H1 (cell line): ENCODE data around the gene OBSCN. TPM values are rescaled to one million over a fixed set of nuclear protein-coding genes. Genes with fewer than 3 reads are reported as not detected.

Experiments
- CTCF ChIA-PET: fragments of 300-600 bp; sonication (Branson Sonifier 250); formaldehyde crosslinking; loops from one replicate; lab custom pipeline; 2021; ENCODE audit not compliant: partially characterized antibody; lab: Charles Lee
- POLR2A ChIA-PET: fragments of 300-600 bp; sonication (Branson Sonifier 250); formaldehyde crosslinking; loops from one replicate; lab custom pipeline; 2021; ENCODE audit warnings: inconsistent platforms; ENCODE audit not compliant: partially characterized antibody; lab: Charles Lee
- DNase-seq, 2 experiments: peaks; one replicate each; pipeline versions ENCODE4 v3.0.0 to v3.0.0-alpha.2; 2010 to 2022; ENCODE audit warnings: low spot score in 2 of 2, low read depth in 1 of 2, mixed read lengths in 1 of 2
- FAIRE-seq: peaks from 2 replicates; lab custom pipeline; 2011; peaks lifted over from hg19 to GRCh38; lab: Jason Lieb, UNC
- H2AFZ ChIP-seq: 2 replicates; pipeline ENCODE4 v1.8.1; 2012; ENCODE audit warnings: low read length, inconsistent platforms
- H2AK5ac ChIP-seq: 2 replicates; pipeline ENCODE4 v1.6.1; 2013; ENCODE audit warnings: low read depth, low read length
- H2BK120ac ChIP-seq: replicated peaks from 2 replicates; pipeline ENCODE3; 2013; ENCODE audit warnings: low read depth, low read length, inconsistent platforms
- H2BK12ac ChIP-seq: 2 replicates; pipeline ENCODE4 v1.6.1; 2013; ENCODE audit warnings: low read depth, low read length
- H2BK15ac ChIP-seq: 2 replicates; pipeline ENCODE4 v1.6.1; 2013; ENCODE audit warnings: low read length
- H2BK20ac ChIP-seq: 2 replicates; pipeline ENCODE4 v1.6.1; 2013; ENCODE audit warnings: low read length
- H2BK5ac ChIP-seq: 2 replicates; pipeline ENCODE4 v1.6.1; 2013; ENCODE audit warnings: low read depth, low read length
- H3K14ac ChIP-seq: 2 replicates; pipeline ENCODE4 v1.6.1; 2013; ENCODE audit warnings: inconsistent platforms; ENCODE audit not compliant: insufficient read length
- H3K18ac ChIP-seq: 2 replicates; pipeline ENCODE4 v1.6.1; 2013; ENCODE audit warnings: low read length; ENCODE audit errors: extremely low read depth
- H3K23ac ChIP-seq: 2 replicates; pipeline ENCODE4 v1.6.1; 2013; ENCODE audit warnings: inconsistent platforms; ENCODE audit not compliant: insufficient read length
- H3K23me2 ChIP-seq: 2 replicates; pipeline ENCODE4 v1.6.1; 2013; ENCODE audit warnings: low read depth, low read length
- H3K27ac ChIP-seq: 2 replicates; pipeline ENCODE4 v1.6.1; 2011; ENCODE audit warnings: low read depth, low read length, inconsistent platforms
- H3K27me3 ChIP-seq, 4 experiments: replicated peaks in 1 of 4; 1 replicate in 1 of 4; 2 replicates in 3 of 4; pipeline versions ENCODE4 v1.6.1 to v1.8.1; 2011 to 2013; ENCODE audit warnings: low read length in 3 of 4, mild to moderate bottlenecking in 3 of 4, inconsistent platforms in 2 of 4, mixed read lengths in 2 of 4, moderate library complexity in 1 of 4; ENCODE audit not compliant: control insufficient read depth in 3 of 4, insufficient read depth in 3 of 4; ENCODE audit errors: extremely low read depth in 1 of 4
- H3K36me3 ChIP-seq, 4 experiments: 2 replicates each; pipeline versions ENCODE4 v1.6.1 to v1.8.1; 2011 to 2013; ENCODE audit warnings: mild to moderate bottlenecking in 4 of 4, low read length in 3 of 4, moderate library complexity in 2 of 4, control low read depth in 1 of 4, inconsistent platforms in 1 of 4; ENCODE audit not compliant: insufficient read depth in 4 of 4, control insufficient read depth in 2 of 4
- H3K4ac ChIP-seq: replicated peaks from 2 replicates; pipeline ENCODE3; 2013; ENCODE audit warnings: low read length, low read depth, mixed read lengths, inconsistent platforms; ENCODE audit not compliant: insufficient read length
- H3K4me1 ChIP-seq, 4 experiments: replicated peaks in 1 of 4; 1 replicate in 1 of 4; 2 replicates in 3 of 4; pipeline versions ENCODE4 v1.6.1 to v1.8.1; 2011 to 2013; ENCODE audit warnings: low read length in 3 of 4, inconsistent platforms in 2 of 4, mixed read lengths in 1 of 4; ENCODE audit not compliant: insufficient read depth in 4 of 4, control insufficient read depth in 3 of 4
- H3K4me2 ChIP-seq, 2 experiments: 2 replicates each; pipeline versions ENCODE4 v1.6.1 to v1.8.1; 2011 to 2013; ENCODE audit warnings: low read depth in 2 of 2, low read length in 2 of 2, control low read depth in 1 of 2, inconsistent platforms in 1 of 2, mild to moderate bottlenecking in 1 of 2; ENCODE audit not compliant: insufficient read depth in 1 of 2
- H3K4me3 ChIP-seq, 4 experiments: fragments of 200-600, 300-600 bp in 1 of 4; sonication (generic), shearing (Covaris generic), sonication (Bioruptor Twin) in 1 of 4; 2 replicates each; pipeline versions ENCODE4 v1.5.1 to v1.8.1; 2011 to 2016; ENCODE audit warnings: low read length in 4 of 4, low read depth in 3 of 4, control low read depth in 2 of 4, inconsistent platforms in 2 of 4, mild to moderate bottlenecking in 2 of 4, mixed read lengths in 1 of 4, moderate library complexity in 1 of 4; ENCODE audit not compliant: insufficient read depth in 2 of 4; ENCODE audit errors: extremely low read depth in 1 of 4
- H3K56ac ChIP-seq: replicated peaks from 2 replicates; pipeline ENCODE3; 2013; ENCODE audit warnings: low read depth, mild to moderate bottlenecking, mixed read lengths, low read length, inconsistent platforms; ENCODE audit not compliant: insufficient read length
- H3K79me1 ChIP-seq: 2 replicates; pipeline ENCODE4 v1.6.1; 2013; ENCODE audit warnings: low read depth, low read length, control low read depth
- H3K79me2 ChIP-seq, 2 experiments: 2 replicates each; pipeline versions ENCODE4 v1.6.1 to v1.8.1; 2012 to 2013; ENCODE audit warnings: low read length in 2 of 2, mild to moderate bottlenecking in 2 of 2, inconsistent platforms in 1 of 2; ENCODE audit not compliant: insufficient read depth in 2 of 2, control insufficient read depth in 1 of 2
- H3K9ac ChIP-seq, 4 experiments: replicated peaks in 1 of 4; 1 replicate in 1 of 4; 2 replicates in 3 of 4; pipeline versions ENCODE4 v1.6.1 to v1.8.1; 2011 to 2013; ENCODE audit warnings: low read depth in 3 of 4, low read length in 3 of 4, control low read depth in 2 of 4, mild to moderate bottlenecking in 2 of 4, moderate library complexity in 2 of 4, inconsistent platforms in 1 of 4; ENCODE audit errors: extremely low read depth in 1 of 4
- H3K9me3 ChIP-seq, 2 experiments: 2 replicates each; pipeline versions ENCODE4 v1.6.1 to v1.8.1; 2012 to 2013; ENCODE audit warnings: mild to moderate bottlenecking in 2 of 2, moderate library complexity in 2 of 2, control low read depth in 1 of 2, inconsistent platforms in 1 of 2, low read depth in 1 of 2, low read length in 1 of 2, mixed read lengths in 1 of 2; ENCODE audit not compliant: insufficient read depth in 2 of 2
- H4K20me1 ChIP-seq, 2 experiments: replicated peaks in 1 of 2; 2 replicates each; pipeline versions ENCODE3 to v1.8.1; 2011 to 2013; ENCODE audit warnings: inconsistent platforms in 2 of 2, low read length in 2 of 2, mild to moderate bottlenecking in 1 of 2; ENCODE audit not compliant: insufficient read depth in 2 of 2, control insufficient read depth in 1 of 2
- H4K5ac ChIP-seq: 2 replicates; pipeline ENCODE4 v1.6.1; 2013; ENCODE audit warnings: low read length, low read depth, mixed read lengths, inconsistent platforms; ENCODE audit not compliant: insufficient read length
- H4K8ac ChIP-seq: 2 replicates; pipeline ENCODE4 v1.8.0; 2013; ENCODE audit warnings: mild to moderate bottlenecking, moderate library complexity, low read length, inconsistent platforms; ENCODE audit not compliant: insufficient read depth; ENCODE audit errors: extremely low read depth
- H4K91ac ChIP-seq: replicated peaks from 2 replicates; pipeline ENCODE3; 2013; ENCODE audit warnings: low read length, mixed read lengths, inconsistent platforms; ENCODE audit not compliant: insufficient read length
- ATF3 ChIP-seq: IDR thresholded peaks from 2 replicates; pipeline ENCODE4 v1.6.1; 2011; ENCODE audit warnings: low read depth, mild to moderate bottlenecking, low read length; ENCODE audit not compliant: insufficient read depth
- CHD1 ChIP-seq: IDR thresholded peaks from 2 replicates; pipeline ENCODE4 v1.6.1; 2012; ENCODE audit warnings: low read depth, low read length, improper control_type of control experiment
- GTF2F1 ChIP-seq: IDR thresholded peaks from 2 replicates; pipeline ENCODE4 v1.6.1; 2012; ENCODE audit warnings: low read depth, low read length, improper control_type of control experiment, borderline replicate concordance
- KDM1A ChIP-seq: fragments of 200-600, 300-600 bp; sonication (generic); IDR thresholded peaks from 2 replicates; pipeline ENCODE4 v1.7.1; 2016; ENCODE audit warnings: mild to moderate bottlenecking, low read length, borderline replicate concordance
- RAD21 ChIP-seq, 2 experiments: IDR thresholded peaks in 1 of 2; conservative IDR thresholded peaks in 1 of 2; 2 replicates each; pipeline ENCODE4 v1.6.1; 2011; ENCODE audit warnings: low read depth in 2 of 2, low read length in 2 of 2, improper control_type of control experiment in 1 of 2, inconsistent platforms in 1 of 2, mild to moderate bottlenecking in 1 of 2, moderate library complexity in 1 of 2
- RFX5 ChIP-seq: IDR thresholded peaks from 2 replicates; pipeline ENCODE4 v1.6.1; 2011; ENCODE audit warnings: low read depth, low read length, improper control_type of control experiment, borderline replicate concordance
- SIN3A ChIP-seq, 2 experiments: IDR thresholded peaks in 1 of 2; conservative IDR thresholded peaks in 1 of 2; 2 replicates each; pipeline ENCODE4 v1.6.1; 2011 to 2012; ENCODE audit warnings: low read length in 2 of 2, improper control_type of control experiment in 1 of 2, low read depth in 1 of 2, mild to moderate bottlenecking in 1 of 2
- SIX5 ChIP-seq: IDR thresholded peaks from 2 replicates; pipeline ENCODE4 v1.6.1; 2011; ENCODE audit warnings: mild to moderate bottlenecking, low read depth, low read length
- SUZ12 ChIP-seq: fragments of 200-600 bp; sonication (generic); IDR thresholded peaks from 2 replicates; pipeline ENCODE4 v1.6.1; 2012; ENCODE audit warnings: mild to moderate bottlenecking, inconsistent platforms, low read length, moderate library complexity, mixed read lengths
- TAF1 ChIP-seq: IDR thresholded peaks from 2 replicates; pipeline ENCODE4 v1.6.1; 2011; ENCODE audit warnings: mild to moderate bottlenecking, low read depth, low read length
- TAF7 ChIP-seq: optimal IDR thresholded peaks from 2 replicates; pipeline ENCODE3; 2011; ENCODE audit warnings: low read depth, mild to moderate bottlenecking, inconsistent platforms, low read length, moderate library complexity, borderline replicate concordance
- whole genome bisulfite sequencing, 2 experiments: shearing (Covaris generic) in 1 of 2; methylation state at CpG; one replicate each; pipeline versions ENCODE4 v1.1.6 to v1.1.7; 2013 to 2015; ENCODE audit warnings: low lambda C conversion rate in 2 of 2, mixed read lengths in 2 of 2, inconsistent platforms in 1 of 2, low coverage in 1 of 2, missing lambda C conversion rate in 1 of 2; ENCODE audit not compliant: insufficient replicate concordance in 2 of 2, insufficient coverage in 1 of 2, insufficient read length in 1 of 2; ENCODE audit errors: extremely low coverage in 1 of 2, missing lambda C conversion rate in 1 of 2; 5-methylcytosine and 5-hydroxymethylcytosine counted together
- polyA plus RNA-seq, 7 experiments: library from polyadenylated mRNA; depleted of rRNA in 3 of 7; stranded (reverse) in 5 of 7; unstranded in 2 of 7; fragments of >200 nt in 5 of 7; fragments of 200-250 nt in 2 of 7; gene quantifications; 1 replicate in 5 of 7; 2 replicates in 1 of 7; 4 replicates in 1 of 7; pipeline versions ENCODE4 v1.2.1 to v1.2.3, GENCODE V29; 2011 to 2013; ENCODE audit warnings: missing spikeins in 2 of 7, mixed read lengths in 2 of 7
- total RNA-seq: library from RNA; stranded (reverse); fragmentation: NEBNext Ultra II Directional; extraction: Animal tissue kit (Norgen Biotek cat#: 25700); gene quantifications from 2 replicates; pipeline ENCODE4 v1.2.1, GENCODE V29; 2021

OBSCN gene
- total and polyA plus RNA-seq, 2 of the 8 experiments (the other 6 are each of a cell fraction or from before 2014, with no cell fraction given), result 7.5 to 28.4 TPM

- H3K4me2 ChIP-seq, result peak overlapping the region; percentile 51 to 89
- H3K9ac ChIP-seq, result no peak overlapping the region
- H3K27ac ChIP-seq, result no peak overlapping the region
- no peak overlapping the region for H4K91ac ChIP-seq
- ChIA-PET POLR2A (interaction anchor here (1.1 to 1.7 kb wide), 4 partner anchors 14 to 113 kb away, joined by 3 to 12 read pairs (median 6); a partner anchor contains a TSS), CTCF (interaction anchor here (0.8 to 1.7 kb wide), 12 partner anchors 11 to 374 kb away, joined by 3 to 10 read pairs (median 4); no protein-coding TSS in a partner anchor)
- no peak overlapping the region for H2BK120ac ChIP-seq
- H3K18ac ChIP-seq, result no peak overlapping the region
- H2AFZ ChIP-seq, result no peak overlapping the region; the same call in 1 of the 2 replicates
- no peak overlapping the region for H2BK5ac ChIP-seq
- DNase-seq (peak in 1 of 2 experiments; percentile 72), FAIRE-seq (no peak)
- peak overlapping the region; percentile 53 to 74 (median 71) for H3K4me3 ChIP-seq
- no peak overlapping the region for H2BK15ac ChIP-seq
- 0 out of 2 replicates have a peak overlapping the region, but pooled peaks have one; percentile 36 for H4K8ac ChIP-seq
- no peak overlapping the region for H4K5ac ChIP-seq
- H3K79me1 ChIP-seq, result no peaks in the 10 kb centered on the region
- no peak overlapping the region for H3K56ac ChIP-seq
- no peaks in the 10 kb centered on the region for H3K79me2 ChIP-seq
- peaks cover 4 to 6% of the 10 kb centered on the region in 2 experiments for H4K20me1 ChIP-seq
- no peak overlapping the region for H2BK20ac ChIP-seq
- H3K4ac ChIP-seq, result no peak overlapping the region
- no peak overlapping the region for H2BK12ac ChIP-seq
- H3K36me3 ChIP-seq, result no peaks in the 10 kb centered on the region
- no peak overlapping the region for H2AK5ac ChIP-seq
- no peak overlapping the region for H3K14ac ChIP-seq
- 7% methylated on average over 45 of the region's 48 CpGs; no CpG with 5 or more reads in 1 of the 2 experiments for WGBS, 2 experiments
- H3K9me3 ChIP-seq, result no peaks in the 10 kb centered on the region
- peaks cover 8% of the 10 kb centered on the region; the same call in 1 of the 2 replicates for H3K23me2 ChIP-seq
- H3K27me3 ChIP-seq, result peaks cover 2 to 26% (median 16%) of the 10 kb centered on the region in 4 experiments; a peak in 6 of 7 replicates
- peaks cover 0 to 10% (median 5%) of the 10 kb centered on the region in 4 experiments; a peak in 5 of 7 replicates for H3K4me1 ChIP-seq
- no peak overlapping the region for H3K23ac ChIP-seq
- TF ChIP-seq TAF7 (peak; percentile 24), RFX5 (no peak), SUZ12 (no peak), CHD1 (no peak), SIX5 (no peak), SIN3A (conservative IDR thresholded peaks at IDR 0.05 in 1 of 2, IDR thresholded peaks at IDR 0.05 in 1 of 2; ENCODE audit: low read depth in 1 of 2, low read length in 2 of 2) (no peak), KDM1A (no peak), GTF2F1 (no peak), RAD21 (IDR thresholded peaks at IDR 0.05 in 1 of 2, conservative IDR thresholded peaks at IDR 0.05 in 1 of 2; ENCODE audit: low read depth in 2 of 2, low read length in 2 of 2) (no peak), TAF1 (peak; percentile 16; the same call in 1 of the 2 replicates), ATF3 (0 out of 2 replicates have a peak, but pooled peaks have one; percentile 2)
These were observed 171.1 kb downstream of the OBSCN start for GRCh38 chr1:228378873-228379460.
